HCT116 (cell line): Measurements from ENCODE around the gene LSM7.

Source experiments
- CTCF ChIP-seq, 3 experiments: fragments of 200-600 bp in 1 of 3; sonication (generic) in 1 of 3; IDR thresholded peaks in 2 of 3; conservative IDR thresholded peaks in 1 of 3; 2 replicates each; pipeline ENCODE4 v1.5.1; 2012 to 2017; ENCODE audit warnings: low read depth in 2 of 3, low read length in 2 of 3, antibody characterized with exemption in 1 of 3, borderline replicate concordance in 1 of 3, control low read depth in 1 of 3, mild to moderate bottlenecking in 1 of 3, mixed read lengths in 1 of 3, mixed run types in 1 of 3, moderate library complexity in 1 of 3; ENCODE audit not compliant: insufficient read depth in 1 of 3
- EZH2 ChIP-seq: fragments of 200-600 bp; sonication (generic); IDR thresholded peaks from 2 replicates; pipeline ENCODE4 v1.6.1; 2017; ENCODE audit warnings: antibody characterized with exemption, mixed run types
- POLR2A ChIP-seq: IDR thresholded peaks from 2 replicates; pipeline ENCODE4 v1.7.0; 2011; ENCODE audit warnings: borderline replicate concordance; ENCODE audit not compliant: insufficient read depth, insufficient read length; ENCODE audit errors: extremely low read depth

- TF ChIP-seq CTCF (IDR thresholded peaks at IDR 0.05 in 2 of 3, conservative IDR thresholded peaks at IDR 0.05 in 1 of 3; ENCODE audit: borderline replicate concordance in 1 of 3, insufficient read depth in 1 of 3, low read depth in 2 of 3, low read length in 2 of 3), result no peak
- TF ChIP-seq EZH2, result no peak
- TF ChIP-seq POLR2A, result no peak
Observed at GRCh38 chr19:2324220-2324948, 4.0 kb downstream of the LSM7 start.
